ENCODE data around the gene EIF4E. TPM values are rescaled to one million over a fixed set of nuclear protein-coding genes. Genes with fewer than 3 reads are reported as not detected.
"Not testable (repeated sequence)": the region's sequence is repeated elsewhere in the genome, so short reads cannot be mapped to it uniquely, and the experiment has no call there.

The EIF4E gene
- total and polyA plus RNA-seq, 4 donors = 10.4 to 121 (median 57.8) TPM

- DNase-seq = peak in 2 of 3 donors; percentile 25 to 69
- Histone ChIP-seq H3K9ac (ENCODE audit: insufficient read depth in 1 of 2, low read length in 2 of 2) (no peak overlapping the region), H3K27me3 (ENCODE audit: control insufficient read depth in 3 of 3, insufficient read depth in 3 of 3, low read length in 2 of 3) (no peaks in the 10 kb centered on the region), H3K36me3 (ENCODE audit: control insufficient read depth in 4 of 4, insufficient read depth in 4 of 4, low read length in 4 of 4) (no peaks in the 10 kb centered on the region), H3K4me3 (no peak overlapping the region), H3K9me3 (ENCODE audit: control insufficient read depth in 4 of 4, insufficient read depth in 3 of 4, low read length in 3 of 4) (no peaks in the 10 kb centered on the region), H3K4me1 (ENCODE audit: control insufficient read depth in 5 of 5, insufficient read depth in 5 of 5, low read length in 5 of 5) (peaks cover 0 to 13% (median 6%) of the 10 kb centered on the region in 5 donors), H3K27ac (ENCODE audit: low read depth in 1 of 2, low read length in 1 of 2) (no peak overlapping the region)
- TF ChIP-seq CTCF (IDR thresholded peaks at IDR 0.05; ENCODE audit: control extremely low read depth, extremely low read depth) = no peak
- 75 to 89% methylated on average over 4 of the region's 4 CpGs for WGBS, 2 donors
- no peak for ATAC-seq (ENCODE audit: insufficient read depth, low FRiP score)
These were observed 90.4 kb downstream of the EIF4E start for GRCh38 chr4:98838531-98838930.

DNA sequence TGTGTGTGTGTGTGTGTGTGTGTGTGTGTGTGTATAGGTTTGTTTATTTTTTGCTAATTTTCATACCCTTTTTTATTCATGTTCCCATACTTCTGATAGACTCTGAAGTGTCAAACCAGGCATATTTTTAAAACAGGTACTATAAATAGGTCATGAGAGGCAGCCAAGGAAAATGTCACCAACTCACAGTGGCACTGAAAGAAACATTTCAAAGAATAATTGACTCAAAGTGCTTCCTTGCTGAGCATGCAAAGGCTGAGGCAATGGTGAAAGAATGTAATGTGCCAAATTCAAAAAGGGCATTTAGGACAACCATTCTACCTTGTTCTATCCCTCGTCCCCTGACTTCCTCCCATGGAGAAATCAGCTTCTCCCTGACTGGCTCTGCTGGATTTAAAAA is 95.5 kb downstream of the EIF4E start:
- ATAC-seq (ENCODE audit: insufficient read depth, low FRiP score) = no peak
- 73 to 77% methylated on average over 1 of the region's 1 CpG for WGBS, 2 donors
- DNase-seq = peak in 1 of 3 donors; percentile 13

GRCh38 chr4:98831036-98831435 is 97.9 kb downstream of the EIF4E start:
- not testable (repeated sequence) for H3K36me3 ChIP-seq (ENCODE audit: control insufficient read depth in 4 of 4, insufficient read depth in 4 of 4, low read length in 4 of 4); ATAC-seq (ENCODE audit: insufficient read depth, low FRiP score); DNase-seq; H3K4me3 ChIP-seq; H3K4me1 ChIP-seq (ENCODE audit: control insufficient read depth in 5 of 5, insufficient read depth in 5 of 5, low read length in 5 of 5); H3K9me3 ChIP-seq (ENCODE audit: control insufficient read depth in 4 of 4, insufficient read depth in 3 of 4, low read length in 3 of 4); H3K27me3 ChIP-seq (ENCODE audit: control insufficient read depth in 3 of 3, insufficient read depth in 3 of 3, low read length in 2 of 3); H3K9ac ChIP-seq (ENCODE audit: insufficient read depth in 1 of 2, low read length in 2 of 2); H3K27ac ChIP-seq (ENCODE audit: low read depth in 1 of 2, low read length in 1 of 2)
- WGBS, 2 donors = 96% methylated on average over 1 of the region's 1 CpG

More for the DNA sequence above, 95.5 kb downstream of the EIF4E start:
- Histone ChIP-seq H3K27ac (ENCODE audit: low read depth in 1 of 2, low read length in 1 of 2) (peak overlapping the region in 1 of 2 donors; percentile 77), H3K4me3 (no peak overlapping the region), H3K4me1 (ENCODE audit: control insufficient read depth in 5 of 5, insufficient read depth in 5 of 5, low read length in 5 of 5) (peaks cover 0 to 9% (median 2%) of the 10 kb centered on the region in 5 donors), H3K36me3 (ENCODE audit: control insufficient read depth in 4 of 4, insufficient read depth in 4 of 4, low read length in 4 of 4) (no peaks in the 10 kb centered on the region), H3K9me3 (ENCODE audit: control insufficient read depth in 4 of 4, insufficient read depth in 3 of 4, low read length in 3 of 4) (no peaks in the 10 kb centered on the region), H3K27me3 (ENCODE audit: control insufficient read depth in 3 of 3, insufficient read depth in 3 of 3, low read length in 2 of 3) (no peaks in the 10 kb centered on the region), H3K9ac (ENCODE audit: insufficient read depth in 1 of 2, low read length in 2 of 2) (no peak overlapping the region)
- no peak for TF ChIP-seq CTCF (IDR thresholded peaks at IDR 0.05; ENCODE audit: control extremely low read depth, extremely low read depth)

Small RNA genes within 50 kb of the gene (small RNA-seq; reads per million reads assigned to genes)
- gene RNU7-149P (ENCODE audit: low replicate concordance) = not detected
- gene TBCAP3 (ENCODE audit: low replicate concordance) = not detected

Other genes with a start within 250 kb of the EIF4E start
- 10 to 100 TPM; 35.7 to 38.4 TPM for gene METAP1, start 66.6 kb upstream of the EIF4E start, total RNA-seq
- 10 to 100 TPM; 19.1 to 19.5 TPM for gene METAP1, start 66.6 kb upstream of the EIF4E start, polyA plus RNA-seq
- gene ADH5, start 159.7 kb upstream of the EIF4E start, total RNA-seq = 100 to 1,000 TPM; 114 to 143 TPM
- gene ADH5, start 159.7 kb upstream of the EIF4E start, polyA plus RNA-seq = 100 to 1,000 TPM in 1 of 2 donors, 10 to 100 TPM in 1; 83.7 to 140 TPM
- gene ADH4, start 215.2 kb upstream of the EIF4E start, total RNA-seq = under 1 TPM; 0.18 to 0.68 TPM
- under 1 TPM; 0.12 to 0.16 TPM for gene ADH4, start 215.2 kb upstream of the EIF4E start, polyA plus RNA-seq